A375 (cell line): Measurements from ENCODE around the gene SH2D2A. TPM values are rescaled to one million over a fixed set of nuclear protein-coding genes. Genes with fewer than 3 reads are reported as not detected.

ENCODE experiments used
- total RNA-seq: library from RNA; depleted of rRNA; stranded (reverse); fragments of >200 nt; shearing (Covaris generic); gene quantifications from 2 replicates; pipeline ENCODE4 v1.2.3, GENCODE V29; 2014; rRNA removed

SH2D2A gene
- 1.0 and 1.8 TPM in 2 replicates for total RNA-seq

DNA sequence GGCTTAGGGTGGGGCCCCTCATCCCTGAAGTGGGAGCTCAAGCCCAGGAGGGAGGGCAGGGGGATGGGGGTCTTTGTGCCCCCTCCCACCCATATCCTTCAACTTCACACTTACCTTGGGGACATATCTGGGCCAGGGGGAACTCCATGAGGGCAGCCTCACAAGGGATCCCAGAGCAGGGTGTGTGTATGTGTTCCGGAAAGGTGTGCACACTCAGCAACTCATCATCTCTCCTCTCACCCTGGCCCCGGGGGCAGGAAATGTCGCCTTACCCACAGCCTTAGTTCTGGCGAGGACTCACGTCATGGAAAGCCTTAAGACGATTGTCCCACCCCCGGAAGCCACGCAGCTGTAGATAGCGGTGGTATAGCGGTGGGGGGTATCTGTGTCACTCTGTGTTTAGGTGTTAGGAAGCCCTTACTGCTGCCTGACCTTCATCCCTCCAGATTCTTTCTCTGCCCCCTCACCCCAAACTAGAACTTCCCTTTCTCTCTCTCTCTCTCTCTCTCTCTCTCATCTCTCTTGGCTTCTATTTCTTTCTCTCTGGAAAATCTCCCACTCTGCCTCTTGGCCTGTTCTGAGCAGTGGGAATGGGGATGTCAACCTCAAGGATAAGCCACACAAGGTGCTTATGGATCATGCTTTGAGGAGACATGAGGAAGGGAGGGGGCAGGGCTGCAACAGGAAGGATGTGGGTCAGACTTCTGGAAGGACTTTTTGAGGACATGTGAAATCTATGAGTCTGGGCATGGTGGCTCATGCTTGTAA lies at the start of gene SH2D2A:
TSS of gene SH2D2A (minus strand) at position 288 of the 768 bp plus-strand sequence. CDS start at position 148, 140 bp downstream.

DNA sequence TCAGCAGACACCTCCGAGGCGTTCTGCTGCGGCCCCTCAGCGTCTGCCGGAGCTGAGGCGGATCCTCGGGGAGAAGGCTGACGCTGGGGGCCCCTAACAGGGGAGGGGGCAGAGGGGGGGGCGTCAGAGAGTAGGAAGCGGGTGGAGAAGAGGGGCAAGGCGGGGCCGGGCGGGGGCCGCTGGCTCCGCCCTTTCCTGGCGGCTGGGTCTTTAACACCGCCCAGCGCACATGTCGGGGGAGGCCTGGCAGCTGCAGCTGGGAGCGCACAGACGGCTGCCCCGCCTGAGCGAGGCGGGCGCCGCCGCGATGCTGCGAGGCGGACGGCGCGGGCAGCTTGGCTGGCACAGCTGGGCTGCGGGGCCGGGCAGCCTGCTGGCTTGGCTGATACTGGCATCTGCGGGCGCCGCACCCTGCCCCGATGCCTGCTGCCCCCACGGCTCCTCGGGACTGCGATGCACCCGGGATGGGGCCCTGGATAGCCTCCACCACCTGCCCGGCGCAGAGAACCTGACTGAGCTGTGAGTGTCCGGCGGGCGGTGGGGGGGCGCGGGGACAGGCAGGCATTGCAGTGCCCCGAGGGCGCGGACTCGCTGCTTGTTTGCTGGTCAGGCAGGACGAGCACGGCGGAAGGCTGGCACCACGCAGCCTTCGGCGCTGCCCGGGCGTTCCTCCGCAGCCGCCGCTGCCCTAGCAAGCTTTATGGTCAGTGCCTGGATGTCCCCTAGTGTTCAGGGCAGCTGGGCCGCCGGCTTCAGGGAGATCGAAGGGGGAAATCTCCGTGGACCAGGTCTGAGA lies 44.2 kb upstream of the SH2D2A start, which contains the start of gene NTRK1:
TSS of gene NTRK1 (plus strand) at position 238 of the 796 bp plus-strand sequence. CDS start at position 308, 70 bp downstream.

DNA sequence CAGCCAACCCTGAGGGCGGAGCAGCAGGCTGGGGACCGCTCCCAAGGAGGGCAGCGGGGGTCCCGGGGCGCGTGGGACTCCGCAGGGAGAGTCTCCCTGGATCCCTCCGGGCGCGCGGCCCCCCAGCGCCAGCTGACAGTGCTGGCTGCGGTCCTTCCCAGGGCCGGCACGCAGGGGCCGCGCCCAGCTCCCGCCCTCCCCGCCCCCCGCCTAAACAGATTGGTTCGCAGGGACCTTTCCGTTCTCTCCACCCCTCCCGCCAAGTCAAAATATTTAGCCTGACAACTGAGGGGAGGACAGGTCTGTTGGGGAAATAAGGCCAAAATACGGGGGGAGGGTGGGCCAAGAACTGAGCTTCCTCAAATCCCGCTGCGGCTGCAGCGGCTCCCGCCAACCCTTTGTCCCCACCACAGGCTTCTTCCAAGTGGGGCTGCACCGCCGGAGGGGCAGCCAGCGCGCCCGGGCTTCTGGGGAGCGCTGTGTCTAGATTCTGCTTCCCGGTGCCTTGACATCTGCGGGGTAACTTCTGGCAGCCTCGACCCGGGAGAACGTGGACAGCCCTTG lies 42.4 kb upstream of the SH2D2A start, which contains the start of gene INSRR:
TSS of gene INSRR (minus strand) at position 159 of the 564 bp plus-strand sequence. CDS start 496 bp downstream, outside the sequence.

DNA sequence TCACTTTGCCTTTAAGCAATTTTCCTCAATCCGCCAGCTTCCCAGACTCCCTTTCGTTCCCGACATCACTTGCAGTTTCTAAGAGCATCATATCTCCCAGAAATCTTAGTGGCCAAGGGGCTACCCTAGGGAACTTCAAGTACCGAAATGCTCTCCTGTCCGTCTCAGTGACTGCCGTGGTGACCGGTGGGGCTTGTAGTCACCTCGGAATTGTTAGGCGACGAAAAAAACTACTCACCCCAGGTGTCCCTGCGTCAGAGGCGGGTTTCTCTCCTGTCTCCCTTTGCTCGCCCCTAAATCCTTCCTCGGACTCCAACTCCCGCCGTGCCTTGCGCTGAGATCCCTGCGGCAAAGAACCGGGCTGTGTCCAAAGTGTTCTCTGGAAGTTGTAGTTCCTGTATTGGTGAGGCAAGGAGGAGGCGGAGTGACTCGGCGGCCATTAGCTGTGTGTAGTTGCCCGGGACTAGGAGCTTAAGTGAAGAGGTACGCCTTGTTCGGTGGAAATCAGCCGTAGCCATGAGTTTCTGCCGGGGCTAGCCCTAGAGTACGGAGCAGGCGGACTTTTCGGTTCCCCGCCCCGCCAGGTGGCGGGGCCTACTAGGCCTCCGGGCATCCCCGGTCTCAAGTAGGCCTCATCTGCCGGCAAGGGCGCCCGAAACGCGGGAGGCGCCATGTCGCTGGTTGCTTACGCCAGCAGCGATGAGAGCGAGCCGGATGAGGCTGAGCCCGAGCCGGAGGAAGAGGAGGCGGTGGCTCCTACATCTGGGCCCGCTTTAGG lies 49.4 kb downstream of the SH2D2A start, which contains the start of gene PRCC:
TSS of gene PRCC (plus strand) at position 435 of the 778 bp plus-strand sequence. CDS start at position 672, 237 bp downstream.

Other genes with a start within 250 kb of the SH2D2A start
- gene IQGAP3, start 244.3 kb downstream of the SH2D2A start, total RNA-seq = 99.3 and 101 TPM in 2 replicates
- not detected in 2 replicates for gene TTC24, start 237.1 kb downstream of the SH2D2A start, total RNA-seq
- gene NAXE, start 225.1 kb downstream of the SH2D2A start, total RNA-seq = 215 and 218 TPM in 2 replicates
- gene GPATCH4, start 215.4 kb downstream of the SH2D2A start, total RNA-seq = 101 and 103 TPM in 2 replicates
- gene HAPLN2, start 197.4 kb downstream of the SH2D2A start, total RNA-seq = not detected in 2 replicates
- gene BCAN, start 174.7 kb downstream of the SH2D2A start, total RNA-seq = not detected in 2 replicates
- 47.5 and 50.1 TPM in 2 replicates for gene NES, start 139.4 kb downstream of the SH2D2A start, total RNA-seq
- 1.8 and 2.6 TPM in 2 replicates for gene CRABP2, start 111.3 kb downstream of the SH2D2A start, total RNA-seq
- 28.6 and 47.5 TPM in 2 replicates for gene METTL25B, start 88.4 kb downstream of the SH2D2A start, total RNA-seq
- gene ISG20L2, start 88.1 kb downstream of the SH2D2A start, total RNA-seq = 44.0 and 46.3 TPM in 2 replicates
- 263 and 271 TPM in 2 replicates for gene MRPL24, start 75.8 kb downstream of the SH2D2A start, total RNA-seq
- gene HDGF, start 65.2 kb downstream of the SH2D2A start, total RNA-seq = 661 and 664 TPM in 2 replicates
- gene PRCC, start 49.3 kb downstream of the SH2D2A start, total RNA-seq = 71.5 and 86.6 TPM in 2 replicates
- 0.05 TPM in 1 of 2 replicates, not detected in the other for gene INSRR, start 42.3 kb upstream of the SH2D2A start, total RNA-seq
- 0.91 and 1.1 TPM in 2 replicates for gene NTRK1, start 44.0 kb upstream of the SH2D2A start, total RNA-seq
- 0.49 and 1.7 TPM in 2 replicates for gene PEAR1, start 76.9 kb upstream of the SH2D2A start, total RNA-seq
- gene LRRC71, start 103.8 kb upstream of the SH2D2A start, total RNA-seq = not detected in 2 replicates
- 35.0 and 50.0 TPM in 2 replicates for gene ARHGEF11, start 228.9 kb upstream of the SH2D2A start, total RNA-seq